GM10248 (cell line): ENCODE measurements around the gene GPHN.
"Not testable (repeated sequence)": the region's sequence is repeated elsewhere in the genome, so short reads cannot be mapped to it uniquely, and the experiment has no call there.

Source experiments
- CTCF ChIA-PET: fragments of 300-600 bp; sonication (Branson Sonifier 250); formaldehyde crosslinking; extraction: SDS; loops from one replicate; lab custom pipeline; 2021; ENCODE audit warnings: antibody characterized with exemption; lab: Yijun Ruan, JAX
- POLR2A ChIA-PET: fragments of 350-650 bp; sonication (Branson Sonifier 250); formaldehyde crosslinking; extraction: SDS; loops from one replicate; lab custom pipeline; 2020; ENCODE audit warnings: antibody characterized with exemption; lab: Yijun Ruan, JAX
- DNase-seq: peaks from one replicate; pipeline ENCODE4 v3.0.0; 2012; ENCODE audit errors: extremely low spot score
- CTCF ChIP-seq: IDR thresholded peaks from 2 replicates; pipeline ENCODE4 v1.5.1; 2012; ENCODE audit warnings: mild to moderate bottlenecking, low read depth; ENCODE audit errors: extremely low read depth, missing control alignments, control extremely low read depth

GPHN gene

GRCh38 chr14:66496188-66496807 lies 11.6 kb upstream of the GPHN start:
- ChIA-PET POLR2A (no interaction called here), CTCF (interaction anchor here (0.9 to 3.8 kb wide), 6 partner anchors 11 to 864 kb away, joined by 3 to 22 read pairs (median 4); partner anchors contain the start of genes ATP6V1D, EIF2S1 and GPHN)
- DNase-seq: no peak
- no peak for TF ChIP-seq CTCF

GRCh38 chr14:66496911-66497310 lies 11.0 kb upstream of the GPHN start:
- ChIA-PET CTCF (interaction anchor here (0.9 to 3.8 kb wide), 8 partner anchors 10 to 863 kb away, joined by 3 to 22 read pairs (median 3); partner anchors contain the start of genes ATP6V1D, EIF2S1 and GPHN), POLR2A (no interaction called here)
- no peak for TF ChIP-seq CTCF
- DNase-seq: no peak

- DNase-seq: no peak
- TF ChIP-seq CTCF: no peak
- POLR2A ChIA-PET: interaction anchor here (1.3 kb wide), 1 partner anchor 9 kb away, joined by 4 read pairs; the partner anchor contains the start of gene GPHN
- CTCF ChIA-PET: interaction anchor here (1.0 to 3.8 kb wide), 9 partner anchors 9 to 929 kb away, joined by 3 to 22 read pairs (median 4); partner anchors contain the start of genes ATP6V1D, EIF2S1 and GPHN
These were observed 9.6 kb upstream of the GPHN start for GRCh38 chr14:66498311-66498710.

GRCh38 chr14:66501592-66501991 lies 6.4 kb upstream of the GPHN start:
- CTCF ChIA-PET: interaction anchor here (1.6 kb wide), 1 partner anchor 9 kb away, joined by 3 read pairs; no protein-coding TSS in a partner anchor
- POLR2A ChIA-PET: no interaction called here
- no peak for TF ChIP-seq CTCF
- no peak for DNase-seq

GRCh38 chr14:66502836-66503235 lies 5.1 kb upstream of the GPHN start:
- not testable (repeated sequence) for DNase-seq
- CTCF ChIA-PET: interaction anchor here (0.8 to 2.1 kb wide), 4 partner anchors 8 to 783 kb away, joined by 3 to 5 read pairs (median 3); no protein-coding TSS in a partner anchor
- POLR2A ChIA-PET: interaction anchor here (1.2 kb wide), 1 partner anchor 12 kb away, joined by 6 read pairs; no protein-coding TSS in a partner anchor

GRCh38 chr14:66503532-66503931 lies 4.4 kb upstream of the GPHN start:
- ChIA-PET POLR2A (interaction anchor here (0.7 to 1.2 kb wide), 2 partner anchors 13 to 133 kb away, joined by 3 to 6 read pairs; no protein-coding TSS in a partner anchor), CTCF (interaction anchor here (1.5 to 2.1 kb wide), 2 partner anchors 413 to 783 kb away, joined by 3 to 5 read pairs; no protein-coding TSS in a partner anchor)
- no peak for TF ChIP-seq CTCF
- DNase-seq: no peak
